MM.1S (cell line): ENCODE data around the gene HKDC1.

Experiments used
- DNase-seq: peaks from one replicate; pipeline ENCODE4 v3.0.0-alpha.2; 2015
- H2AFZ ChIP-seq: fragments of 300-600 bp; sonication (generic); 2 replicates; pipeline ENCODE4 v1.6.0; 2016; ENCODE audit warnings: antibody characterized with exemption, low read length
- H3F3A ChIP-seq: fragments of 300-600 bp; sonication (generic); 2 replicates; pipeline ENCODE4 v1.6.1; 2016; ENCODE audit warnings: mild to moderate bottlenecking, antibody characterized with exemption, low read length, moderate library complexity, mixed read lengths; ENCODE audit not compliant: insufficient read depth
- H3K27ac ChIP-seq: fragments of 300-600 bp; sonication (generic); 2 replicates; pipeline ENCODE4 v1.5.1; 2016; ENCODE audit warnings: mild to moderate bottlenecking, low read length
- H3K27me3 ChIP-seq: fragments of 300-600 bp; sonication (generic); replicated peaks from 2 replicates; pipeline ENCODE4 v1.6.0; 2016; ENCODE audit warnings: low read length; ENCODE audit not compliant: insufficient read depth
- H3K36me3 ChIP-seq: fragments of 300-600 bp; sonication (generic); replicated peaks from 2 replicates; pipeline ENCODE4 v1.6.1; 2016; ENCODE audit warnings: mild to moderate bottlenecking, low read length, mixed read lengths; ENCODE audit not compliant: insufficient read depth
- H3K4me1 ChIP-seq: fragments of 300-600 bp; sonication (generic); 2 replicates; pipeline ENCODE4 v1.6.1; 2016; ENCODE audit warnings: low read length, mixed read lengths
- H3K4me2 ChIP-seq: fragments of 300-600 bp; sonication (generic); 2 replicates; pipeline ENCODE4 v1.6.0; 2016; ENCODE audit warnings: low read depth, low read length
- H3K4me3 ChIP-seq: fragments of 300-600 bp; sonication (generic); 2 replicates; pipeline ENCODE4 v1.5.1; 2016; ENCODE audit warnings: low read length, mixed read lengths
- H3K79me2 ChIP-seq: fragments of 300-600 bp; sonication (generic); 2 replicates; pipeline ENCODE4 v1.6.1; 2016; ENCODE audit warnings: mixed run types, low read length, mixed read lengths
- H3K9ac ChIP-seq: fragments of 300-600 bp; sonication (generic); 2 replicates; pipeline ENCODE4 v1.6.1; 2016; ENCODE audit warnings: low read length, mixed read lengths
- H3K9me2 ChIP-seq: fragments of 300-600 bp; sonication (generic); replicated peaks from 2 replicates; pipeline ENCODE4 v1.6.1; 2016; ENCODE audit warnings: mild to moderate bottlenecking, low read length, mixed read lengths; ENCODE audit not compliant: insufficient read depth
- H3K9me3 ChIP-seq: fragments of 300-600 bp; sonication (generic); replicated peaks from 2 replicates; pipeline ENCODE4 v1.6.1; 2016; ENCODE audit warnings: mild to moderate bottlenecking, low read length, mixed read lengths; ENCODE audit not compliant: insufficient read depth
- H4K20me1 ChIP-seq: fragments of 300-600 bp; sonication (generic); 2 replicates; pipeline ENCODE4 v1.6.1; 2016; ENCODE audit warnings: mild to moderate bottlenecking, low read length, moderate library complexity, mixed read lengths; ENCODE audit not compliant: insufficient read depth
- EZH2 ChIP-seq: fragments of 300-600 bp; sonication (generic); optimal IDR thresholded peaks from 2 replicates; pipeline ENCODE3; 2017; ENCODE audit warnings: low read depth, mild to moderate bottlenecking, antibody characterized with exemption, low read length, mixed read lengths
- EZH2phosphoT487 ChIP-seq: fragments of 300-600 bp; sonication (generic); IDR thresholded peaks from 2 replicates; pipeline ENCODE4 v1.6.1; 2018; ENCODE audit warnings: antibody characterized with exemption, low read length
- TF ChIP-seq, protein P1 (sequence below): fragments of 300-600 bp; sonication (generic); IDR thresholded peaks from 2 replicates; pipeline ENCODE4 v1.5.1; 2016; ENCODE audit warnings: antibody characterized with exemption, low read length, mixed read lengths

The HKDC1 gene

DNA sequence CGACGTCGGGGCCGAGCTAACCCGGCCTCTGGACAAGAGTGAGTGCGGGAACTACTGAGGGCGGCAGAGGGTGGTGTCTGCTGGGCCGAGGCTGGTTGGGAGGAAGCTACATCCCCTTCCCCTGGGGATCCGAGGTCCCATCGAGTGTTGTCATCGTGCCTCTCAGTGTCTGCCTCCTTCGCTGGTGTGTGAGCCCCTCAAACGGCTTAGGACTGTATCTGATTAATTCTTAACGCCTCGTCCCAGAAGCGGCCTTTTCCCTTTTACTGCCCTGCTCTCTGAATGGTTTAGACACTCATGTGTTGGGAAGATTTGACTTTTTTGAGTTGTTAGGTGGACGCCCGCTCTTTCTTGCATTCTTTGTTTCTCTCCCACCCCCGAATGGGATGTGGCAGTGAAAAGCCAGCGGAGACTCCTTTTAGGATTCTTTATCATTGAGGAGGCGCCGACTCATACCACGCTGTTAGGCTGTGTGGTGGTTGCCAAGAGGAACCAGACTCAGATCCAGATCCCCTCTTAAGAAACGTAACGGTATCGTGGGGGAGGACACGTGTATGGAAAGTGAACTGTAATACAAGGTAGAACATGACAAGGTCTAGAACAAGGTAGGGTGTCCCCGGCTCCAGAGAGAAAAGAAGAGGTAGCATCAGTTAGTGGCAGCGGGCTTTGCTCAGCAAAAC, 39.5 kb upstream of the HKDC1 start:
- Histone ChIP-seq H3K9ac (peak overlapping the region; percentile 97), H3K4me2 (peak overlapping the region; percentile 83), H3K27ac (peak overlapping the region; percentile 75), H4K20me1 (no peaks in the 10 kb centered on the region), H3K36me3 (no peaks in the 10 kb centered on the region), H3K4me1 (peaks cover 9% of the 10 kb centered on the region; the same call in 1 of the 2 replicates), H3K79me2 (peaks cover 56% of the 10 kb centered on the region), H3F3A (peaks cover 4% of the 10 kb centered on the region; the same call in 1 of the 2 replicates), H2AFZ (peak overlapping the region; percentile 71), H3K4me3 (peak overlapping the region; percentile 98), H3K9me2 (no peaks in the 10 kb centered on the region), H3K9me3 (no peaks in the 10 kb centered on the region), H3K27me3 (no peaks in the 10 kb centered on the region)
- TF ChIP-seq EZH2phosphoT487 (no peak), EZH2 (no peak)
- TF ChIP-seq, protein P1, sequence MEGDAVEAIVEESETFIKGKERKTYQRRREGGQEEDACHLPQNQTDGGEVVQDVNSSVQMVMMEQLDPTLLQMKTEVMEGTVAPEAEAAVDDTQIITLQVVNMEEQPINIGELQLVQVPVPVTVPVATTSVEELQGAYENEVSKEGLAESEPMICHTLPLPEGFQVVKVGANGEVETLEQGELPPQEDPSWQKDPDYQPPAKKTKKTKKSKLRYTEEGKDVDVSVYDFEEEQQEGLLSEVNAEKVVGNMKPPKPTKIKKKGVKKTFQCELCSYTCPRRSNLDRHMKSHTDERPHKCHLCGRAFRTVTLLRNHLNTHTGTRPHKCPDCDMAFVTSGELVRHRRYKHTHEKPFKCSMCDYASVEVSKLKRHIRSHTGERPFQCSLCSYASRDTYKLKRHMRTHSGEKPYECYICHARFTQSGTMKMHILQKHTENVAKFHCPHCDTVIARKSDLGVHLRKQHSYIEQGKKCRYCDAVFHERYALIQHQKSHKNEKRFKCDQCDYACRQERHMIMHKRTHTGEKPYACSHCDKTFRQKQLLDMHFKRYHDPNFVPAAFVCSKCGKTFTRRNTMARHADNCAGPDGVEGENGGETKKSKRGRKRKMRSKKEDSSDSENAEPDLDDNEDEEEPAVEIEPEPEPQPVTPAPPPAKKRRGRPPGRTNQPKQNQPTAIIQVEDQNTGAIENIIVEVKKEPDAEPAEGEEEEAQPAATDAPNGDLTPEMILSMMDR: no peak
- DNase-seq: no peak

GRCh38 chr10:69181433-69181832, 38.7 kb upstream of the HKDC1 start:
- Histone ChIP-seq H3K27ac (no peak overlapping the region), H3K79me2 (peaks cover 64% of the 10 kb centered on the region), H3K9me2 (no peaks in the 10 kb centered on the region), H3K36me3 (no peaks in the 10 kb centered on the region), H4K20me1 (no peaks in the 10 kb centered on the region), H3K9me3 (no peaks in the 10 kb centered on the region), H3K27me3 (no peaks in the 10 kb centered on the region), H3K9ac (peak overlapping the region; percentile 97), H3K4me1 (peaks cover 9% of the 10 kb centered on the region; the same call in 1 of the 2 replicates), H3K4me2 (peak overlapping the region; percentile 83), H3K4me3 (peak overlapping the region; percentile 98), H3F3A (peaks cover 4% of the 10 kb centered on the region; the same call in 1 of the 2 replicates), H2AFZ (no peak overlapping the region)
- TF ChIP-seq, protein P1: no peak
- no peak for TF ChIP-seq EZH2
- no peak for TF ChIP-seq EZH2phosphoT487
- DNase-seq: no peak

- Histone ChIP-seq H3K9ac (no peak overlapping the region), H3K4me1 (peaks cover 9% of the 10 kb centered on the region; the same call in 1 of the 2 replicates), H3F3A (peaks cover 4% of the 10 kb centered on the region; the same call in 1 of the 2 replicates), H3K4me3 (no peak overlapping the region), H3K27me3 (no peaks in the 10 kb centered on the region), H2AFZ (no peak overlapping the region), H3K36me3 (no peaks in the 10 kb centered on the region; the same call in 1 of the 2 replicates), H3K4me2 (no peak overlapping the region), H3K9me2 (no peaks in the 10 kb centered on the region), H4K20me1 (no peaks in the 10 kb centered on the region), H3K79me2 (peaks cover 70% of the 10 kb centered on the region), H3K9me3 (no peaks in the 10 kb centered on the region), H3K27ac (no peak overlapping the region)
- DNase-seq: no peak
- TF ChIP-seq, protein P1: no peak
- TF ChIP-seq EZH2phosphoT487 (no peak), EZH2 (no peak)
These were observed 38.1 kb upstream of the HKDC1 start for GRCh38 chr10:69182005-69182404.
